Activated T-helper 1 cell treated with anti-CD3 and anti-CD28 coated beads, Interleukin-12 subunit alpha, Interleukin-12 subunit beta, Interleukin-2, Interleukin-4 antibody, amounts not matched to agents 30 ng/mL and 10 ng/mL and 1 ng/mL, durations not matched to agents 14 hours and 24 hours and 36 hours (primary cell): ENCODE data around the gene VPS45. TPM values are rescaled to one million over a fixed set of nuclear protein-coding genes. Genes with fewer than 3 reads are reported as not detected.
"Not testable (repeated sequence)": the region's sequence is repeated elsewhere in the genome, so short reads cannot be mapped to it uniquely, and the experiment has no call there.

ENCODE experiments used
- DNase-seq: peaks from one replicate; pipeline ENCODE4 v3.0.0; 2021; ENCODE audit warnings: low spot score
- H3K27ac Mint-ChIP-seq: one replicate; pipeline ENCODE4 v1.8.0; 2021; ENCODE audit warnings: mild to moderate bottlenecking, mixed read lengths
- H3K27me3 Mint-ChIP-seq: one replicate; pipeline ENCODE4 v1.8.0; 2022; ENCODE audit warnings: mild to moderate bottlenecking, moderate library complexity, mixed read lengths; ENCODE audit not compliant: insufficient read depth
- H3K36me3 Mint-ChIP-seq: one replicate; pipeline ENCODE4 v1.8.0; 2021; ENCODE audit warnings: low read depth, mixed read lengths
- H3K4me1 Mint-ChIP-seq: one replicate; pipeline ENCODE4 v1.8.0; 2021; ENCODE audit warnings: low read depth, mixed read lengths
- H3K4me3 Mint-ChIP-seq: one replicate; pipeline ENCODE4 v1.8.0; 2021; ENCODE audit warnings: mild to moderate bottlenecking, moderate library complexity, mixed read lengths
- H3K9me3 Mint-ChIP-seq: one replicate; pipeline ENCODE4 v1.8.0; 2021; ENCODE audit warnings: mixed read lengths
- intact Hi-C: fragments of 100-400 bp; cut with micrococcal nuclease; formaldehyde crosslinking; loops from one replicate; pipeline ENCODE4 v1.15.1; 2024
- total RNA-seq: library from RNA; stranded (reverse); gene quantifications from 2 replicates; pipeline ENCODE4 v1.2.3, GENCODE V29; 2022

Gene VPS45
- total RNA-seq, 1 donor from 2014 or later: 25.9 TPM

DNA sequence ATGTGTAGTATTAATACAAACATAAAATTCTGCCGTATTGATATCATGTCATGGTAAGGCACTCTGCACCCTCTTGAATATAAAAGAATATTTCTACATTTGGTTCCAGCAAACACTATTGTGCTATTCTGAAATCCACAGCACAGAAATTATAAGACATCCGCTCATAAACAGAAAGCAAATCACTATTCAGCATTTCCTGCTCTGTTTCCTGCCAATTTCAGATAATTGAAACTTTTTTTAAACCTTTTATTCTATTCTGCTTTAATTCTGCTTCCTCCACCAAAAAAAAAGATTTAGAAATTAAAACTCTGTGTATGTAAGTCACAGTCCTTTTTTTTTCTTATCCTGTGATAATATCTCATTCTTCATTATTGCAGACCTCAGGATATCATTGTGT, 42.5 kb downstream of the VPS45 start:
- peak overlapping the region; percentile 74 for H3K27ac Mint-ChIP-seq
- no peak for DNase-seq
- H3K27me3 Mint-ChIP-seq: no peaks in the 10 kb centered on the region
- intact Hi-C loops: no loop called here
- H3K4me1 Mint-ChIP-seq: peaks cover 50% of the 10 kb centered on the region
- peaks cover 42% of the 10 kb centered on the region for H3K36me3 Mint-ChIP-seq
- peaks cover 6% of the 10 kb centered on the region for H3K9me3 Mint-ChIP-seq
- H3K4me3 Mint-ChIP-seq: peak overlapping the region; percentile 61

DNA sequence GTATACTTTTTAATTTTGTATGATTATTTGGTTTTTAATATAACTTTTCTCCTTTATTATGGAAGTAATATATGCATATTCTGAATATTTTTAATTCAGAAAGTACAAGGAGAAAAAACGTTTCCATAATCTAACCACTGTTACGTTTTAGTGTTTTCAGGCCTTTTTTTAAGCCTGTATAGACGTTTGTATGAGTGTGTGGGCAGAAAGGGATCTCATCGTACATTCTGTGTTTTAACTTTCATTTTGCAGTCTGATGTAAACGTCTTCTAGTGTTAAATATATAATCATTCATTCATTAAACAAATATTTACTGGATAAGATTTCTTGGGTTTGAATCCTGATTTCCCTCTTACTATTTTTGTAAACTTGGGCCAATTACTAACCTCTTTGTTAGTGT, 44.1 kb downstream of the VPS45 start:
- Mint-ChIP-seq H3K9me3 (peaks cover 17% of the 10 kb centered on the region), H3K27me3 (no peaks in the 10 kb centered on the region), H3K36me3 (peaks cover 42% of the 10 kb centered on the region), H3K4me3 (no peak overlapping the region), H3K27ac (peak overlapping the region; percentile 21), H3K4me1 (peaks cover 40% of the 10 kb centered on the region)
- DNase-seq: no peak
- intact Hi-C loops: no loop called here

DNA sequence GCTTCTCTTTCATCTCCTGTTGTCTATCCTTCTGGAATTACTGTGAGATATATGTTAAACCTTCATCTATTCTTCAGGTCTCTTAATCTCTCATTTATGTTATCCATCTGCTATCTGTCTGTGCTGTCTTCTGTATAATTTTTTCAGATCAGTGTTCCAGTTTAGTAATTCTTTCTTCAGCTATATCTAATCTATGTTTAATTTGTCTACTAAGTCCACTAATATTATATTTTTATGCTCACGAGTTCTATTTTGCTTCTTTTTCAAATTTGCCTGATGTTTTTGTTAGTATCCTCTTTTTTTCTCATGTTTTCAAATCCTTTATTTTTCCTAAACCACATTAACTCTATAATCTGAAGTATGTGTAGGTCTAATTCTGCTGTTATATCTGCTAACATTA, 47.5 kb downstream of the VPS45 start:
- H3K27ac Mint-ChIP-seq: no peak overlapping the region
- no peak overlapping the region for H3K4me3 Mint-ChIP-seq
- no peak for DNase-seq
- no peaks in the 10 kb centered on the region for H3K27me3 Mint-ChIP-seq
- intact Hi-C loops: no loop called here
- peaks cover 17% of the 10 kb centered on the region for H3K9me3 Mint-ChIP-seq
- peaks cover 36% of the 10 kb centered on the region for H3K36me3 Mint-ChIP-seq
- H3K4me1 Mint-ChIP-seq: peaks cover 14% of the 10 kb centered on the region

DNA sequence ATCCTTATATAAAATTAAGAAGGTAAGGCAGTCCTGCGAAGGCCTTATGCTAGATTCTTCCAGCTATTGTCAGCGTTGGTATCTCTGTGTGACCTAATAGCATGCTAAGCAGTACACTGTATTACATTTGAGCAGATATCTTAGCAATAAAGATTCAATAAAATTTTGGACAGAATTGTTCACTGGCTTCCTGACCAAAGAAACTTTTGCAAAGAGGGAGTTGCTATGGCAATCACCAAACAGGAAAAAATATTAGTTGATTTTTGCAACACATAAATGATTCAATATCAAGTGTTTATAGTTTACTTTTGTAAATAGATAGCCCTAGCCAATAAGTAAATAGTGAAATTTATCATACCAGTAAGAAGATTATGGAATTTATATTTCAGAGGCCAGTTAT, 51.1 kb downstream of the VPS45 start:
- Mint-ChIP-seq H3K27me3 (no peaks in the 10 kb centered on the region), H3K36me3 (peaks cover 22% of the 10 kb centered on the region), H3K27ac (no peak overlapping the region), H3K4me1 (no peaks in the 10 kb centered on the region), H3K4me3 (no peak overlapping the region), H3K9me3 (peaks cover 17% of the 10 kb centered on the region)
- no peak for DNase-seq
- intact Hi-C loops: no loop called here

DNA sequence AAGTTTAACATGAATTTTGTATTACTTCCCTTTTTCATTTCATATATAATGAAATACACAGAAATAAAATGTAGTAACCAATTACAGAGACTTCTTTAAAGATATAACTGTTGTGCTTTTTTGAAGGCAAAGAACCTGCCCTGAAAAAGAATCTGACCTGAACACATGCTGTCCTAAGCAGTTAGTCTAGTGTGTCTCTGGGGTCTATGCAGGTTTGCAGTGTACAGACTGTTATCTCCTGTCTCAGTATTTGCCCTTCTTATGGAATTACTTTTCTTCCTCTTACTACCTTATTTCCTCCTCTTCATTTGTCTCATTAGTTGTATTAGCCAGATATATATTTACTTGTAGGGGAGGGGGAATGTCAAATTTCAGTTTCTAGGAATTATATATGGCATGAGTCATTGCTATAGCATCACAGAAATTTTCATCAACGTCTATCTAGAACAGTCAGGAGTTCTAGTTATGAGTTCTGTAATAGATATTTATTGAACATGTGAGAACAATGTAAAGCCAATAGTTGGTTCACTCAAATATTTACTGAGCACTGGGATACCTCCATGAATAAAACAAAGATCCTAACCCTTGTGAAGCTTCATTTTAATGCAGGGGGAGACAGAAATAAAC, 53.8 kb downstream of the VPS45 start:
- H3K4me3 Mint-ChIP-seq: no peak overlapping the region
- intact Hi-C loops: no loop called here
- DNase-seq: no peak
- H3K27me3 Mint-ChIP-seq: no peaks in the 10 kb centered on the region
- H3K4me1 Mint-ChIP-seq: no peaks in the 10 kb centered on the region
- no peak overlapping the region for H3K27ac Mint-ChIP-seq
- H3K36me3 Mint-ChIP-seq: peaks cover 3% of the 10 kb centered on the region
- H3K9me3 Mint-ChIP-seq: no peaks in the 10 kb centered on the region

DNA sequence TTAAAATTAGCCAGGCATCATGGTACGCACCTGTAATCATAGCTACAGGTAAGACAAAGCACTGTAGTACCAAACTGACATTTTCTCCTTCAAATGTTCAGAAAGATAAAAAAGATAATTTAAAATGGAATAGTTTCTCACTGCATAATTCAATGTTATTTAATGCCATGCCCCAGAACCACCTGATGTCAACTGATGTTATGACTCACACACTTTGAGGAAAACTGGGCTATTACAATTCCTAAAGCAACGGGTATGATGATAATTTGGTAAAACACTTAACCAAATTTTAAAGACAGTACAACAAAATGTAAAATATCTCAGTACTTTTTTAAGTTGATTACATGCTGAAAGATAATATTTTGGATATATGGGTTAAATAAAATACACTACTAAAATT, 59.2 kb downstream of the VPS45 start:
- DNase-seq: no peak
- Mint-ChIP-seq H3K27ac (no peak overlapping the region), H3K27me3 (no peaks in the 10 kb centered on the region), H3K4me1 (peaks cover 4% of the 10 kb centered on the region), H3K4me3 (no peak overlapping the region), H3K36me3 (peaks cover 3% of the 10 kb centered on the region), H3K9me3 (no peaks in the 10 kb centered on the region)
- intact Hi-C loops: no loop called here

DNA sequence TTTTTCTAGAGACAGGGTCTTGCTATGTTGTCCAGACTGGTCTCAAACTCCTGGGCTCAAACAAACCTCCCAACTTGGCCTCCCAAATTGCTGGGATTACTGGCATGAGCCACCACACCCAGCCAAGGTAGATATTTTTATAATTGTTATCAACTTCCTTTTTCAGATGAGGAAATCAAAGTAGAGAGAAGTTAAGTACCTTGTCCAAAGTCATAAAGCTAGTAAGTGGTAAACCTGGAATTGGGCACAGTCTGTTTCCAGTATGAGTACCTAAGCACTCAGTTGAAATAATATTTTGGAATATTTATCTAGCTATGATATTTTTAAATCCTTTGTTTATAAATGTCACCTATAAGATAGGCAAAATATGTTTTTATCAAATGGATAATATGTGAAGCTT, 59.9 kb downstream of the VPS45 start:
- Mint-ChIP-seq H3K36me3 (no peaks in the 10 kb centered on the region), H3K4me1 (peaks cover 4% of the 10 kb centered on the region), H3K27ac (no peak overlapping the region), H3K27me3 (no peaks in the 10 kb centered on the region), H3K4me3 (no peak overlapping the region), H3K9me3 (no peaks in the 10 kb centered on the region)
- no peak for DNase-seq
- intact Hi-C loops: no loop called here

DNA sequence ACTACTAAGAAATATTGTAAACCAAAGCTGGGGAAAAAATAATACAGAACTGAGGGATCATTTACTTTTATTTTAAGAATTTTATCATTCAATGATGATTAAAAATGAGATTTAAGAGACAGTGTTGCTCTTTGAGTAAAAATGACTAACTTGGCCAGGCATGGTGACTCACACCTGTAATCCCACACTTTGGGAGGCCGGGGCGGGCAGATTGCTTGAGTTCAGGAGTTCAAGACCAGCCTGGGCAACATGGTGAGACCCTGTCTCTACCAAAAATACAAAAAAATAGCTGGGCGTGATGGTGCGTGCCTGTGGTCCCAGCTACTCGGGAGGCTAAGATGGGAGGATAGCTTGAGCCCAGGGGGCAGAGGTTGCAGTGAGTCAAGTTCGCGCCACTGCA, 60.3 kb downstream of the VPS45 start:
- H3K27me3 Mint-ChIP-seq: no peaks in the 10 kb centered on the region
- DNase-seq: no peak
- no peaks in the 10 kb centered on the region for H3K36me3 Mint-ChIP-seq
- intact Hi-C loops: no loop called here
- peaks cover 4% of the 10 kb centered on the region for H3K4me1 Mint-ChIP-seq
- no peaks in the 10 kb centered on the region for H3K9me3 Mint-ChIP-seq
- no peak overlapping the region for H3K4me3 Mint-ChIP-seq
- no peak overlapping the region for H3K27ac Mint-ChIP-seq

DNA sequence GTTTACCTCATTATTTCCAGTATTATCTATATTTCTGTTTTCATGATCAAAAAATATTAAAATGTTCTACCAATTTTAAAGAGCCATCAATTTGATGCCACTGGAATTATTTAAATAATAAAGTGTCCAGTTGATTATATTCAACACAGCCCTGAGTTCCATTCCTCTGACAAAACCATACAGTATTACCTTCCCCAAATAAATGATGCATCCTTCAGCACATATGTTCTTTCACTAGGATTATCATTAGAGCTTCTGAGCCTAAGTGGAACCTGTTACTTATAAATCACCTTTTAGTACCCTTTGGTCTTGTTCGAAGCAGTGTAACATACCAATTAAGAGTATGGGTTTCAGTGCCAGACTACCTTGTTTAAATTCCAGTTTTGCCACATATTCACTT, 64.8 kb downstream of the VPS45 start:
- no peak overlapping the region for H3K27ac Mint-ChIP-seq
- no peaks in the 10 kb centered on the region for H3K27me3 Mint-ChIP-seq
- peaks cover under 1% of the 10 kb centered on the region for H3K36me3 Mint-ChIP-seq
- peaks cover 4% of the 10 kb centered on the region for H3K4me1 Mint-ChIP-seq
- no peaks in the 10 kb centered on the region for H3K9me3 Mint-ChIP-seq
- DNase-seq: no peak
- no peak overlapping the region for H3K4me3 Mint-ChIP-seq
- intact Hi-C loops: no loop called here

DNA sequence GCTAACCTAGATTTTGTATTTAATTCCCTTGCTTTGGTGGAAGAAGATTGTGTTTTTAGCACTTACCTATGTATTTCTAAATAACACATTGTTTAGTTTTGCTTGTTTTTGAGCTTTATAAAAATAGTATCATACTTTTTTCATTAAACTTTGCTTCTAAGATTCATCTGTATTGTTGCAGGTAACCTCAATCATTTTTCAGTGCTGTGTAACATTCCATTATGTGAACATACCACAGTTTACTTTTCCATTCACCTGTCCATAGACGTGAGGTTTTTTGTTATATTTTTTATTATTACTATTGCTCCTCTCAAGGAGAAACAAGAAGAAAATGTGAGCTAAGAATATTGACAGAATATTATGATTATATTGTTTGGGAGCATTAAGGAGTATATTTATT, 67.0 kb downstream of the VPS45 start:
- Mint-ChIP-seq H3K4me3 (no peak overlapping the region), H3K9me3 (no peaks in the 10 kb centered on the region), H3K4me1 (no peaks in the 10 kb centered on the region), H3K27me3 (no peaks in the 10 kb centered on the region), H3K36me3 (peaks cover 1% of the 10 kb centered on the region), H3K27ac (no peak overlapping the region)
- no peak for DNase-seq
- intact Hi-C loops: no loop called here

DNA sequence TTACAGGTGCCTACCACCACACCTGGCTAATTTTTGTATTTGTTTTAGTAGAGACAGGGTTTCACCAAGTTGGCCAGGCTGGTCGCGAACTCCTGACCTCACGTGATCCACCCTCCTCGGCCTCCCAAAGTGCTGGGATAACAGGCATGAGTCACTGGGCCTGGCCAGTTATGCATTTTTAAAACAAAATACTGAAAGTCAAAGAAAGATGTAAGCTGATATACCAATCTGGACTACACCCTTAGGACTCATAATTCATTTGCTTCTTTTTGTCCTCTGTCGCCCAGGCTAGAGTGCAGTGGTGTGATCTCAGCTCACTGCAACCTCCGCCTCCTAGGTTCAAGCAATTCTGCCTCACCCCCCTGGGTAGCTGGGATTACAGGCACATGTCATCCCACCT, 67.8 kb downstream of the VPS45 start:
- H3K4me1 Mint-ChIP-seq, H3K27me3 Mint-ChIP-seq, H3K4me3 Mint-ChIP-seq, H3K36me3 Mint-ChIP-seq, H3K27ac Mint-ChIP-seq, intact Hi-C loops, DNase-seq, H3K9me3 Mint-ChIP-seq: not testable (repeated sequence)

DNA sequence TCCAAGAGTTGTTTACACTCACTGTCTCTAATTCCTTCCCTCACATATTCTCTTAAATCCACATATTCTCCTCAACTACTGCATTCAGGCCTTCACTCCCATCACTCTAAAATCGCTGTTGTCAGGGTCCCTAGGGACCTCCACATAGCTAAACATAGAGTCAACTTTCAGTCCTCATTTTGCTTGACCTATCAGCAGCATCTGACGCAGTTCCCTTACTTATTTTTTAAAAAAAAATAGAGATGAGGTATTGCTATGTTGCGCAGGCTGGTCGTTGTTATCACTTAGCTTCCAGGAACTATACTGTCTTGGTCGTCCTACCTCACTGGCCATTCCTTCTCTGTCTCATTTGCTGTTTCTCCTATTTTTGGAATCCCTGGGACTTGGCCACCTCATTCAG, 70.5 kb downstream of the VPS45 start:
- no peak for DNase-seq
- no peak overlapping the region for H3K27ac Mint-ChIP-seq
- H3K27me3 Mint-ChIP-seq: no peaks in the 10 kb centered on the region
- no peak overlapping the region for H3K4me3 Mint-ChIP-seq
- H3K36me3 Mint-ChIP-seq: peaks cover 3% of the 10 kb centered on the region
- intact Hi-C loops: no loop called here
- H3K4me1 Mint-ChIP-seq: no peaks in the 10 kb centered on the region
- H3K9me3 Mint-ChIP-seq: no peaks in the 10 kb centered on the region

DNA sequence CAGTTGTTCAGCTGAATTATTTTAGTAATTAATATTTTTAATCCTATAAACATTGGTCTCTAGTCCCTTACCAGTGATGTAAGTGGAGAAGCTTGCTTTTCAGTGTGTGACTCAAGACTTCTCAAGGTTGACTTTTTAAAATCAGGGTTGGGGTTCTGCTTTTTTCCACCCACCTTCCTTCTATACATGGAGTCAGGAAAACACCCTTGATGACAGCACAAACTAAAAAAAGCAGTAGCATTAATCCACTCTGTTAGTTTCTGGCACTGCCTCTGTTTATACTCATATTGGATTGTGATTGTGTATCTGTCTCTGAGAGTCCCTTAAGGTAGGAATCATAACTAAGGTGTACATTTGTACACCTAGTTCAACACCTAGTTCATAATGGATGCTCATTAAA, 73.9 kb downstream of the VPS45 start:
- H3K27me3 Mint-ChIP-seq: no peaks in the 10 kb centered on the region
- no peak for DNase-seq
- peaks cover 3% of the 10 kb centered on the region for H3K36me3 Mint-ChIP-seq
- H3K4me3 Mint-ChIP-seq: no peak overlapping the region
- H3K9me3 Mint-ChIP-seq: no peaks in the 10 kb centered on the region
- H3K27ac Mint-ChIP-seq: no peak overlapping the region
- intact Hi-C loops: no loop called here
- peaks cover 11% of the 10 kb centered on the region for H3K4me1 Mint-ChIP-seq

DNA sequence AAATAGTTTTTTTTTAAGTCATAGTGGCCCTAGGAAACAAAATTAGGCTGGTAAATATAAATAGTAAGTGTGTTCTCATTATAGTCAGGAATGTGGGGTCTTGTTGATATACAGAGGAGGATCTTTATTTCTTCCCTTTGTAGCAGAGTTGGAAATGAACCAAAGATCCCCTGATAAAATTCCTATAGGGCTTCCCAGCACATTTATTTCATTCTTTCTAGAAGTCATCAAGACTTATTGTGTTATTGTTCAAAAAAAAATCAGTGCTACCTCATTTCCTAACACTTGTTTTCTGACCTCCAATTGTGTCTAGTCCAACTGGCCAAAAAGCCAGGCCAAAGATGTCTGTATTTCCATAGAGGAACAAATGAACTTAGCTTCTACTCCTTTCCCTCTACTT, 74.5 kb downstream of the VPS45 start:
- H3K9me3 Mint-ChIP-seq: no peaks in the 10 kb centered on the region
- H3K4me3 Mint-ChIP-seq: no peak overlapping the region
- H3K36me3 Mint-ChIP-seq: peaks cover 5% of the 10 kb centered on the region
- H3K27me3 Mint-ChIP-seq: peaks cover 4% of the 10 kb centered on the region
- H3K27ac Mint-ChIP-seq: no peak overlapping the region
- H3K4me1 Mint-ChIP-seq: peaks cover 16% of the 10 kb centered on the region
- intact Hi-C loops: no loop called here
- DNase-seq: no peak
